Smooth muscle cell of bladder (primary cell): ENCODE measurements around the gene SPATS2. TPM values are rescaled to one million over a fixed set of nuclear protein-coding genes. Genes with fewer than 3 reads are reported as not detected.

ENCODE experiments used
- total RNA-seq: library from RNA; depleted of rRNA; stranded (reverse); fragments of >200 nt; gene quantifications from 2 replicates; pipeline ENCODE4 v1.2.3, GENCODE V29; 2014

SPATS2 gene
- 27.7 and 31.4 TPM in 2 replicates for total RNA-seq

DNA sequence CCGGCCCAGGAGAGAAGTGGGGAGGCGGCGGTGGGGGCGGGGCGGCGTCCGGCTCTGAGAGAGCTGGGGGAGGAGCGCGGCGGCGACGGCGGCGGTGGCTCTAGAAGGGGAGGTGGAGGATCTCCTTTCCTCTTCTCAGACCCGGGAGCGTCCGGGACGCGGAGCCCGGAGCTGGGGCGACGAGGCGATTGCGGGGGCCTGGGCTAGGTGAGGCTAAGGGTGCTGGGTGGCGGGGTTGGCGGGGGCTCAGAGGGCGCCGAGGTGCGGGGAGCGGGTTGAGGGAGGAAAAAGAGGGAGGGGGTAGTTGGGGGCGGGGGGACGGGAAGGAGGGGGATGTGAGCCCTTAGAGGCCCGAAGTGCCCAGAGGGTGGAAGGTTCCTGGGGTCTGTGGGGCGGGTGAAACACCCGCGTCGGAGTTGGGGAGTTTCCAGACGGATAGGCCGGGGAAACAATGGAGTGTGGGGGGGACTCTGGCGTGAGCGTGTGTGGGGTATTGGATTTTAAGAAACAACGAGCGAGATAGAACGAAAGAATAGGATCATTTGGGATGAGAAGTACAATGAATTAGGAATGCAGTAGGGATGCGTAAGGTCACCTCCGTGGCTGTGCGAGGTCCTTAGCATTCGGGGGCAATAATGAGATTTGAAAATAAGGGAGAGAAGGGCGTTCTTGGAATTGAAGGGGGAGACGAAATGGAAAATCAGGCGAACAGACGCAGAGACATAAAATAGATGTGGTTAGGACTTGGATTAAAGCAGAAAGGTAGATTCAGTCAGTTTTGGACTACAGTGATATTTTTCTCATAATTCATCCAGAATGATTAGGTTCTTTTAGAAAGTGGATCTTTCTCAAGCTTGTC, at the start of gene SPATS2:
SPATS2 (plus strand) TSS at position 82 of the 859 bp plus-strand sequence. CDS start 93,551 bp downstream, outside the sequence.

GRCh38 chr12:49322708-49323523, 44.3 kb upstream of the SPATS2 start, which contains the start of gene TROAP:
Gene TROAP (plus strand): TSS chr12:49323255. CDS start chr12:49323609, 354 bp downstream.

DNA sequence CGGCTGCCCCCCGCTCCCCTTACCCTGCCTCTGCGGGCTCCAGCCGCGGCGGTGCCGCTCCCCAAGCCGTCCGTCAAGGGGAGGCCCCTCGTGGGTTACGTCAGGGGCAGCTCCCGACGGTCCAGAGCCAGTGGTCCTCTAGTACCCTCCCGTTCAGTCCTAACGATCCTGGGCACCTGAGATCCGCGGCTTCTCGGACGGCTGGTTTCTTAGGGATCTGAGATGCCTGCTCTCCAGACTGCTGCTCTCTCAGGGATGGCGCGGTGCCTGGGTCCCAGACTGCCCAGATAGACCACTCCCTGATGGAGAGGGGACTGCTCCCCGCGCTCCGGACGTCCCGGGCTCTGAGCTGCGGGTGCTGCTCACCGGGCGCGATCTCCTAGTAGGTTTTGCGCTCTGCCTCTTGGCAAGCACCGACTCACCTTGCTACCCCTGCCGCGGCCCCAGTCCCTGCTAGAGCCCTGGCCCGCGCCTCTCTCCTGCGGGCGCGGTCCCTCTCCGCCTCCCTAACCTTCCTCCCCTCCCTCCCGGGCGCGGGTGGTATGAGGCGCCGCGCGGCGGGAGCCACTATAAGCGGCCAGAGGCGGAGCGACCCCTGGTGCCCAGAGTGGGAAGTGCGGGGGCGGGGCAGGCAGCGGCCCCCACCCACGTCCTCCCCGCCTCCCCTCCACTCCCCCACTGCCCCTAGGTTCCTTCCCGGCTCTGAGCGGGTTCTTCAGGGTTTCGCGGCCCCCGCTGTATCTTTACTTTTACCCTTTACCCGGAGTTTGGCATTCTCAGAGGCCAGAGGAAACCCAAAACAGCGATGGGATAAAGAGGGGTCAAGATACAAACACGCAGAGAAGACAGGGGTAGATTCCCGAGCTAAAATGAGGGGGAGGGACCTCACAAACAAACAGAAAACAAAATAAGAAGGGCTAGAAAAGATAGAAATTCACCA, 30.3 kb upstream of the SPATS2 start, which contains the start of gene C1QL4:
C1QL4 (minus strand) TSS at position 544 of the 940 bp plus-strand sequence. CDS start 711 bp downstream, outside the sequence.

GRCh38 chr12:49346659-49347310, 20.5 kb upstream of the SPATS2 start, which contains the start of gene DNAJC22:
Gene DNAJC22 (plus strand): TSS chr12:49346888. CDS start chr12:49348873, 1,985 bp downstream.

DNA sequence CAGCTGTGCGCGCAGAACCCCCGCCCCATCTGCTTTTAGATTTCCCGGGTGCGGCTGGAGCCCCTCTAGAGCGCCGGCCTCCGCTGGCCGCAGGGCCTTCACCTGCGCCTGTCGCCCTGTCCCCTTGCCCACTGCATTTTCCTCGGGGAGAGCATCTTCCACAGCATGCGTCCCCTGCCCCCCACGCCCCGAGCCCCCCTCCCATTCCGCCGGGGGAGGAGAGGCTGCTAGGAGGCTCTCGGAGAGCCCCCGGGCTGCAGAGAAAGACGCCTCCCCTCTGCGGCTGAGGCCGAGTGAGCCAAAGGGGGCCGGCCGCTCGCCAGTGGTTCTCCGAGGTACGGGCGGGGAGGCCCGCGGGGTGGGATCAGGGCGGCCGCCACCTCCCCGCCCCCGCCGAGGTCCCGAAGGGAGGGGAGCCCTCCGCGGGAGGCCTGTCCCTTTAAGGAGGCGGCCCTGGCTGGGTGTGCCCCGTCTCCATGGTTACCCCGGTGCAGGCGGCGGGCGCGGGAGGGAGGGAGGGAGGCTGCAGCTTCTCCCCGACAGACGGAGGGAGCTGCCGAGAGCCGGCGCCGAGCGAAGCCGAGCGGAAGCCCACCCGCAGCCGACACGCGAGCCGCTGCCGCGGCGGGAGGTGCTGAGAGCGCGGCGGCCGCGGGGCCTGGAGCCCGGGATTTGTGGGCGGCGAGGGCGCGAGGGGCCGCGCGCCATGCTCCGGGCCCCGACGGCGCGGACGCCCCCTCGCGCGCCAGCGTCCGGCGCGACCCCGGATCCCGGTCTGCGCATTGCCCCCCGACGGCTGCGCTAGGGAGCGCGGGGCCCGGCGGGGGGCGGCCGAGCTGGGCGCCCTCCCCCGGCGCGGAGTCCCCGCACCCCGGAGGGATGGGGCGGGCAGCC, 171.5 kb downstream of the SPATS2 start, which contains the start of gene KCNH3:
KCNH3 (plus strand) TSS at position 521 of the 894 bp plus-strand sequence. CDS start 387 bp downstream, outside the sequence.

DNA sequence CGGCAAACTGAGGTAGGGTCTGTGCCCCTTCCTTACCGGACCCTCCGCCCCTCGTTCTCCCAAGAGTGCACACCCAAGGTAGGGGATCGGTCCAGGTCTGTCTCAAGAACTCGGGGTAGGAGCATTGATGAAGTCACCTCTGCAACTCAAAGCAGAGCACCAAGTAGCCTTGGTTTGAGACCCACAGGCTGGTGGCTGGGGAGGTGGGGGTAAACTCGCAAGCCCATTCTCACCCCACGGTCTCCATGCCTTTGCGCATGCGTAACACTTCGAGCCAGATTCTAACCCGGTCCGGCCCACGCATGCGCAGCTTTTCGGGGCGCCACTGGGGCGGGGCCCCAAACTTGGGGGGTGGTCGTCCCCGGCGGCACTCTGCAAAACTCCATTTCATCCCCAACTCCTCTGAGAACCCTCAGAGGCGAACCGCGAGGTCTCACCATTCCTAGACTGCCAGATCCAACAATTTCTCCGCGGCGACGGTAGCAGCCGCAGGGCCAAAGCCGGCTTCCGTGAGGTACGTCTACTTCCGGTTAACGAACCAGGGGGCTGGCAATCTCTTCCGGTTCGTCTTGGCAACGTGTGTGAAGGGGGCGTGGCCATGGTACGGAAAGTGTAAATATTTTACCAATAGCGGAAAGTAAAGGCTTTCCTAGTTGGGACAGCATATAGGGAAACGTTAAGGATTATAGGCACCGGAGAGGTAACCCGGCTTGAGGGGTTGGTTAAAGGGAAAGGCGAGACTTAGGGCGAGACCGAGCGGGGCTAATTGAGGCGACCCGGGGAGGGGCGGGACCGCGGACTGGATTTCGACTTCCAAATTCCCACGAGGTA, 200.6 kb downstream of the SPATS2 start, which contains the start of gene MCRS1:
MCRS1 (minus strand) TSS at position 532 of the 831 bp plus-strand sequence. CDS start 1,411 bp downstream, outside the sequence.

Other genes with a start within 250 kb of the SPATS2 start
- 546 and 788 TPM in 2 replicates for gene TUBA1B, start 236.1 kb upstream of the SPATS2 start, total RNA-seq
- 514 and 549 TPM in 2 replicates for gene TUBA1A, start 178.4 kb upstream of the SPATS2 start, total RNA-seq
- gene TUBA1C, start 102.4 kb upstream of the SPATS2 start, total RNA-seq = 123 and 179 TPM in 2 replicates
- gene PRPH, start 72.3 kb upstream of the SPATS2 start, total RNA-seq = 0.28 and 0.46 TPM in 2 replicates
- gene TROAP, start 44.2 kb upstream of the SPATS2 start, total RNA-seq = 1.2 and 3.7 TPM in 2 replicates
- gene C1QL4, start 30.3 kb upstream of the SPATS2 start, total RNA-seq = under 0.01 TPM in 1 of 2 replicates, not detected in the other
- gene DNAJC22, start 20.6 kb upstream of the SPATS2 start, total RNA-seq = 1.8 and 6.0 TPM in 2 replicates
- gene KCNH3, start 171.6 kb downstream of the SPATS2 start, total RNA-seq = under 0.01 and 0.09 TPM in 2 replicates
- 47.2 and 54.0 TPM in 2 replicates for gene MCRS1, start 200.7 kb downstream of the SPATS2 start, total RNA-seq
- 0.28 and 0.37 TPM in 2 replicates for gene FAM186B, start 238.2 kb downstream of the SPATS2 start, total RNA-seq